ENCODE results near the gene THBS3. TPM values are rescaled to one million over a fixed set of nuclear protein-coding genes. Genes with fewer than 3 reads are reported as not detected.
A peak's percentile ranks its signal among the peaks of the same experiment; 100 is the strongest.

The THBS3 gene
- total RNA-seq, 1 experiment from 2014 or later: 36.8 TPM

- no peak for TF ChIP-seq CTCF (IDR thresholded peaks at IDR 0.05; ENCODE audit: unreplicated experiment)
- H3K4me1 Mint-ChIP-seq (ENCODE audit: low read depth, unreplicated experiment): peaks cover 30% of the 10 kb centered on the region
- CTCF ChIA-PET: interaction anchor here (0.7 to 1.5 kb wide), 6 partner anchors 15 to 42 kb away, joined by 3 to 10 read pairs (median 4); partner anchors contain the start of gene KRTCAP2
- peak overlapping the region; percentile 98 for H3K4me3 Mint-ChIP-seq (ENCODE audit: low read depth, unreplicated experiment)
- no peak for DNase-seq
- H3K36me3 Mint-ChIP-seq (ENCODE audit: insufficient read depth, unreplicated experiment): peaks cover 25% of the 10 kb centered on the region
- no peaks in the 10 kb centered on the region for H3K9me3 Mint-ChIP-seq (ENCODE audit: low read depth, unreplicated experiment)
- TSS peak; percentile 91 for BruUV-seq (replicated peaks)
- peak overlapping the region; percentile 92 for H3K27ac Mint-ChIP-seq (ENCODE audit: unreplicated experiment)
- H3K27me3 Mint-ChIP-seq (ENCODE audit: unreplicated experiment): no peaks in the 10 kb centered on the region
- intact Hi-C loops (cut with micrococcal nuclease; ENCODE audit: unreplicated experiment): no loop called here
Observed at GRCh38 chr1:155209312-155209721, 1.6 kb upstream of the THBS3 start.

GRCh38 chr1:155208541-155209311 is 1.0 kb upstream of the THBS3 start, which contains the start of gene MTX1:
Gene MTX1 (plus strand): TSS chr1:155208695. CDS start chr1:155208805, 110 bp downstream.
- peak; percentile 87 for DNase-seq
- Mint-ChIP-seq H3K27me3 (ENCODE audit: unreplicated experiment) (no peaks in the 10 kb centered on the region), H3K4me3 (ENCODE audit: low read depth, unreplicated experiment) (peak within 1 kb of the TSS; percentile 98), H3K4me1 (ENCODE audit: low read depth, unreplicated experiment) (peaks cover 30% of the 10 kb centered on the region), H3K27ac (ENCODE audit: unreplicated experiment) (peak within 1 kb of the TSS; percentile 92), H3K9me3 (ENCODE audit: low read depth, unreplicated experiment) (no peaks in the 10 kb centered on the region), H3K36me3 (ENCODE audit: insufficient read depth, unreplicated experiment) (peaks cover 25% of the 10 kb centered on the region)
- no TSS peak for BruUV-seq (replicated peaks)
- intact Hi-C loops (cut with micrococcal nuclease; ENCODE audit: unreplicated experiment): no loop called here
- TF ChIP-seq CTCF (IDR thresholded peaks at IDR 0.05; ENCODE audit: unreplicated experiment): no peak
- CTCF ChIA-PET: interaction anchor here (0.7 to 2.0 kb wide), 7 partner anchors 15 to 42 kb away, joined by 3 to 10 read pairs (median 4); partner anchors contain the start of gene KRTCAP2

- TF ChIP-seq CTCF (IDR thresholded peaks at IDR 0.05; ENCODE audit: unreplicated experiment): peak; percentile 89
- CTCF ChIA-PET: interaction anchor here (0.5 to 2.7 kb wide), 15 partner anchors 13 to 117 kb away, joined by 3 to 23 read pairs (median 4); partner anchors contain the start of genes ENTREP3, KRTCAP2 and SCAMP3
- Mint-ChIP-seq H3K27me3 (ENCODE audit: unreplicated experiment) (no peaks in the 10 kb centered on the region), H3K36me3 (ENCODE audit: insufficient read depth, unreplicated experiment) (peaks cover 25% of the 10 kb centered on the region), H3K9me3 (ENCODE audit: low read depth, unreplicated experiment) (no peaks in the 10 kb centered on the region), H3K4me1 (ENCODE audit: low read depth, unreplicated experiment) (peaks cover 30% of the 10 kb centered on the region), H3K4me3 (ENCODE audit: low read depth, unreplicated experiment) (peak overlapping the region; percentile 19), H3K27ac (ENCODE audit: unreplicated experiment) (peak overlapping the region; percentile 21)
- peak; percentile 95 for DNase-seq
- no TSS peak for BruUV-seq (replicated peaks)
- intact Hi-C loops (cut with micrococcal nuclease; ENCODE audit: unreplicated experiment): loop anchor here (1.0 kb wide), 1 partner anchor 19 kb away; no protein-coding TSS in a partner anchor
Observed at GRCh38 chr1:155206891-155207805, 549 bp downstream of the THBS3 start.

GRCh38 chr1:155205969-155206593 is 1.6 kb downstream of the THBS3 start:
- Mint-ChIP-seq H3K4me1 (ENCODE audit: low read depth, unreplicated experiment) (peaks cover 30% of the 10 kb centered on the region), H3K9me3 (ENCODE audit: low read depth, unreplicated experiment) (no peaks in the 10 kb centered on the region), H3K27me3 (ENCODE audit: unreplicated experiment) (no peaks in the 10 kb centered on the region), H3K4me3 (ENCODE audit: low read depth, unreplicated experiment) (no peak overlapping the region), H3K36me3 (ENCODE audit: insufficient read depth, unreplicated experiment) (peaks cover 30% of the 10 kb centered on the region), H3K27ac (ENCODE audit: unreplicated experiment) (no peak overlapping the region)
- CTCF ChIA-PET: interaction anchor here (1.4 to 2.7 kb wide), 2 partner anchors 12 to 117 kb away, joined by 7 to 23 read pairs; no protein-coding TSS in a partner anchor
- BruUV-seq (replicated peaks): no TSS peak
- no peak for DNase-seq
- intact Hi-C loops (cut with micrococcal nuclease; ENCODE audit: unreplicated experiment): no loop called here
- TF ChIP-seq CTCF (IDR thresholded peaks at IDR 0.05; ENCODE audit: unreplicated experiment): no peak
